ENCODE data around the gene CORT.
"Not testable (repeated sequence)": the region's sequence is repeated elsewhere in the genome, so short reads cannot be mapped to it uniquely, and the experiment has no call there.

Gene CORT, protein sequence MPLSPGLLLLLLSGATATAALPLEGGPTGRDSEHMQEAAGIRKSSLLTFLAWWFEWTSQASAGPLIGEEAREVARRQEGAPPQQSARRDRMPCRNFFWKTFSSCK

GRCh38 chr1:10449751-10450150, at the start of gene CORT:
Gene CORT, plus strand, starts transcription at chr1:10450031. Its CDS starts 193 bp downstream, at chr1:10450224.
- Histone ChIP-seq H3K4me3 (ENCODE audit: low read length) (no peak within 1 kb of the TSS), H3K36me3 (ENCODE audit: control insufficient read depth, insufficient read depth, low read length) (no peaks in the 10 kb centered on the region; the same call in 1 of the 2 replicates), H3K27me3 (ENCODE audit: control insufficient read depth, insufficient read depth, low read length) (no peaks in the 10 kb centered on the region), H3K4me1 (ENCODE audit: control insufficient read depth, insufficient read depth, low read length) (peaks cover 3% of the 10 kb centered on the region), H3K9me3 (ENCODE audit: control insufficient read depth, insufficient read depth, low read length) (no peaks in the 10 kb centered on the region), H3K27ac (ENCODE audit: low read length) (no peak within 1 kb of the TSS)
- no CpG with 5 or more reads among the region's 10 CpGs for WGBS (ENCODE audit: insufficient coverage, insufficient read length)
- no peak for DNase-seq (ENCODE audit: low read depth, low spot score)

GRCh38 chr1:10401281-10401680, 48.5 kb upstream of the CORT start:
- H3K4me1 ChIP-seq (ENCODE audit: control insufficient read depth, insufficient read depth, low read length) = peaks cover 3% of the 10 kb centered on the region; the same call in 1 of the 2 replicates
- no peak for DNase-seq (ENCODE audit: low read depth, low spot score)
- H3K27ac ChIP-seq (ENCODE audit: low read length) = no peak overlapping the region
- peaks cover 16% of the 10 kb centered on the region for H3K36me3 ChIP-seq (ENCODE audit: control insufficient read depth, insufficient read depth, low read length)
- H3K9me3 ChIP-seq (ENCODE audit: control insufficient read depth, insufficient read depth, low read length) = no peaks in the 10 kb centered on the region
- no CpG with 5 or more reads among the region's 1 CpG for WGBS (ENCODE audit: insufficient coverage, insufficient read length)
- no peaks in the 10 kb centered on the region for H3K27me3 ChIP-seq (ENCODE audit: control insufficient read depth, insufficient read depth, low read length)
- no peak overlapping the region for H3K4me3 ChIP-seq (ENCODE audit: low read length)

DNA sequence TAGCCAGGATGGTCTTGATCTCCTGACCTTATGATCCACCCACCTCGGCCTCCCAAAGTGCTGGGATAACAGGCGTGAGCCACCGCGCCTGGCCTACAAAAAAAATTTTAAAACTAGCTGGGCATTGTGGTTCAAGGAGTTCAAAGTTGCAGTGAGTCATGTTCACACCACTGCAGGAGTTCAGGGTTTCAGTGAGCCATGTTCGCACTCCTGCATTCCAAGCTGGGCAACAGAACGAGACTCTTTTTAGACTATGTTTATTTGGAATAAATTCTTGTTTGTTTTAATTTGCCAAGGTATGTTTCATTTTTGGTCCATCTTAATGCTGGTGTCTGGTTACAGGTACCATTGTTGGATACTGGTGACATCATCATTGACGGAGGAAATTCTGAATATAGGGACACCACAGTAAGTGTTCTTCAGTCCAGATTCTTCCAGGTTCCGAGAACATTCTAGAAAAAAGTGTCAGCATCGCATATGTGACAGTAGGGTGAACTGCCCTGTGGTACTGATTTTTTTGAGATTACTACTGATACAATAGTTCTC, 47.0 kb upstream of the CORT start:
- Histone ChIP-seq H3K4me1 (ENCODE audit: control insufficient read depth, insufficient read depth, low read length) (peaks cover 3% of the 10 kb centered on the region; the same call in 1 of the 2 replicates), H3K27me3 (ENCODE audit: control insufficient read depth, insufficient read depth, low read length) (no peaks in the 10 kb centered on the region), H3K27ac (ENCODE audit: low read length) (no peak overlapping the region), H3K36me3 (ENCODE audit: control insufficient read depth, insufficient read depth, low read length) (peaks cover 29% of the 10 kb centered on the region), H3K4me3 (ENCODE audit: low read length) (no peak overlapping the region), H3K9me3 (ENCODE audit: control insufficient read depth, insufficient read depth, low read length) (no peaks in the 10 kb centered on the region)
- WGBS (ENCODE audit: insufficient coverage, insufficient read length) = no CpG with 5 or more reads among the region's 9 CpGs
- DNase-seq (ENCODE audit: low read depth, low spot score) = no peak

DNA sequence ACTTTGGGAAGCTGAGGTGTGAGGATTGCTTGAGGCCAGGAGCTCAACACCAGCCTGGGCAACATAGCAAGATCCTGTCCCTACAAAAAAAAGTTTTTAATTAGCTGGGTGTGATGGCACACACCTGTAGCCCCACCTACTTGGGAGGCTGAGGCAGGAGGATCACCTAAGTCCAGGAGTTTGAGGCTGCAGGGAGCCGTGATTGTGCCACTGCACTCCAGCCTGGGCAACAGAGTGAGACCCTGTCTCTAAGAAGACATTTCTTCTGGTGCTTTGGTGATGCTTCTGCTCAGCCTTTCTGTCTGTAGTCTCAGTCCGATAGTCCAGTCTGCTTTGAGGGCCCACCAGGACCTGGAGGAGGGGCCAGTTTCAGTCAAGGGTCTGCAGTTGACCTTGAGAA, 42.6 kb upstream of the CORT start:
- WGBS (ENCODE audit: insufficient coverage, insufficient read length) = no CpG with 5 or more reads among the region's 2 CpGs
- no peak for DNase-seq (ENCODE audit: low read depth, low spot score)
- Histone ChIP-seq H3K36me3 (ENCODE audit: control insufficient read depth, insufficient read depth, low read length) (peaks cover 60% of the 10 kb centered on the region), H3K4me3 (ENCODE audit: low read length) (no peak overlapping the region), H3K4me1 (ENCODE audit: control insufficient read depth, insufficient read depth, low read length) (no peaks in the 10 kb centered on the region), H3K27ac (ENCODE audit: low read length) (no peak overlapping the region), H3K9me3 (ENCODE audit: control insufficient read depth, insufficient read depth, low read length) (no peaks in the 10 kb centered on the region), H3K27me3 (ENCODE audit: control insufficient read depth, insufficient read depth, low read length) (no peaks in the 10 kb centered on the region)

GRCh38 chr1:10415211-10415930, 34.5 kb upstream of the CORT start:
- DNase-seq (ENCODE audit: low read depth, low spot score) = no peak
- Histone ChIP-seq H3K36me3 (ENCODE audit: control insufficient read depth, insufficient read depth, low read length) (peaks cover 44% of the 10 kb centered on the region), H3K4me1 (ENCODE audit: control insufficient read depth, insufficient read depth, low read length) (no peaks in the 10 kb centered on the region), H3K27ac (ENCODE audit: low read length) (no peak overlapping the region), H3K9me3 (ENCODE audit: control insufficient read depth, insufficient read depth, low read length) (no peaks in the 10 kb centered on the region), H3K27me3 (ENCODE audit: control insufficient read depth, insufficient read depth, low read length) (no peaks in the 10 kb centered on the region), H3K4me3 (ENCODE audit: low read length) (no peak overlapping the region)
- WGBS (ENCODE audit: insufficient coverage, insufficient read length) = no CpG with 5 or more reads among the region's 6 CpGs

DNA sequence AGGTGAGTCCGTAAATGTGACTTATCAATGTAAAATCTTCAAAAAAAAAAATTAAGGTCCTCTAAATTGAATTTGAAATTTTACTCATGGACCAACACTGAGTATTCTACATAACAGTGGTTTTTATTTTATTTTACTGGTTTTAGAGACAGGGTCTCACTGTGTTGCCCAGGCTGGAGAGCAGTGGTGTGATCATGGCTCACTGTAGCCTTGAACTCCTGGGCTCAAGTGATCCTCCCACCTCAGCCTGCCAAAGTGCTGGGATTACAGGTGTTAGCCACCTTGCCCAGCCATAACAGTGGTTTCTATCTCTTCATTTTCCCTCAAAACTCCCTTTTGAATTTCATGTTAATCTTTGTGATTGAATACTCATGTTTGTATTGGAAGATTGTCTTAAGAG, 33.9 kb upstream of the CORT start:
- not testable (repeated sequence) for H3K4me3 ChIP-seq (ENCODE audit: low read length); H3K27me3 ChIP-seq (ENCODE audit: control insufficient read depth, insufficient read depth, low read length); H3K4me1 ChIP-seq (ENCODE audit: control insufficient read depth, insufficient read depth, low read length); H3K9me3 ChIP-seq (ENCODE audit: control insufficient read depth, insufficient read depth, low read length); H3K27ac ChIP-seq (ENCODE audit: low read length); DNase-seq (ENCODE audit: low read depth, low spot score)
- H3K36me3 ChIP-seq (ENCODE audit: control insufficient read depth, insufficient read depth, low read length) = peaks cover 43% of the 10 kb centered on the region
- WGBS (ENCODE audit: insufficient coverage, insufficient read length) = no CpG with 5 or more reads among the region's 1 CpG

- H3K4me1 ChIP-seq (ENCODE audit: control insufficient read depth, insufficient read depth, low read length) = not testable (repeated sequence)
Measured at GRCh38 chr1:10418741-10419140, 31.1 kb upstream of the CORT start.

GRCh38 chr1:10419351-10419750, 30.5 kb upstream of the CORT start:
- H3K27me3 ChIP-seq (ENCODE audit: control insufficient read depth, insufficient read depth, low read length) = no peaks in the 10 kb centered on the region
- WGBS (ENCODE audit: insufficient coverage, insufficient read length) = no CpG with 5 or more reads among the region's 15 CpGs
- H3K4me3 ChIP-seq (ENCODE audit: low read length) = no peak overlapping the region
- DNase-seq (ENCODE audit: low read depth, low spot score) = no peak
- no peaks in the 10 kb centered on the region for H3K9me3 ChIP-seq (ENCODE audit: control insufficient read depth, insufficient read depth, low read length)
- H3K27ac ChIP-seq (ENCODE audit: low read length) = no peak overlapping the region
- no peaks in the 10 kb centered on the region for H3K4me1 ChIP-seq (ENCODE audit: control insufficient read depth, insufficient read depth, low read length)
- H3K36me3 ChIP-seq (ENCODE audit: control insufficient read depth, insufficient read depth, low read length) = peaks cover 30% of the 10 kb centered on the region

More at GRCh38 chr1:10418741-10419140, 31.1 kb upstream of the CORT start:
- H3K27me3 ChIP-seq (ENCODE audit: control insufficient read depth, insufficient read depth, low read length); H3K9me3 ChIP-seq (ENCODE audit: control insufficient read depth, insufficient read depth, low read length); H3K4me3 ChIP-seq (ENCODE audit: low read length); H3K27ac ChIP-seq (ENCODE audit: low read length); DNase-seq (ENCODE audit: low read depth, low spot score): not testable (repeated sequence)
- WGBS (ENCODE audit: insufficient coverage, insufficient read length) = no CpG with 5 or more reads among the region's 8 CpGs
- H3K36me3 ChIP-seq (ENCODE audit: control insufficient read depth, insufficient read depth, low read length) = peaks cover 30% of the 10 kb centered on the region

GRCh38 chr1:10421637-10422036, 28.2 kb upstream of the CORT start:
- Histone ChIP-seq H3K27me3 (ENCODE audit: control insufficient read depth, insufficient read depth, low read length) (no peaks in the 10 kb centered on the region), H3K4me1 (ENCODE audit: control insufficient read depth, insufficient read depth, low read length) (no peaks in the 10 kb centered on the region), H3K36me3 (ENCODE audit: control insufficient read depth, insufficient read depth, low read length) (peaks cover 24% of the 10 kb centered on the region), H3K9me3 (ENCODE audit: control insufficient read depth, insufficient read depth, low read length) (no peaks in the 10 kb centered on the region), H3K4me3 (ENCODE audit: low read length) (no peak overlapping the region), H3K27ac (ENCODE audit: low read length) (no peak overlapping the region)
- DNase-seq (ENCODE audit: low read depth, low spot score) = no peak
- no CpG with 5 or more reads among the region's 5 CpGs for WGBS (ENCODE audit: insufficient coverage, insufficient read length)

DNA sequence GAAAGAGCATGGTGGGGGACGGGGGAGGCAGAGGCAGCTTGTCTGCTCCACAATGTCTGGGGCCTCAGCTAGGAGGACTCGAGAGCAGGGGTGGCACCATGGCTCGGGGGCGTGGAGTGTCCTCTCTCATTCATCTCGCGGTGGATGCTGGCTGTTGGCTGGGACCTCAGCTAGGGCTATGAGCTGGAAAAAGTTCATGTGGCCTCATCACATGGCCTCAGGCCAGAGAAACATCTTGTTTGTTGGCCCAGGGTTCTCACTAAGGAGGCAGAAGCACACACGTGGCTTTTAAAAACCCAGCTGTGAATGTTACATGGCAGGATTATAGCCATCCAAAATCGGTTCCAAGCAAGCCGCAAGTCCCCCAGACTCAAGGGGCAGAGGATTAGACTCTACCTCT, 25.8 kb upstream of the CORT start:
- Histone ChIP-seq H3K27ac (ENCODE audit: low read length) (no peak overlapping the region), H3K4me1 (ENCODE audit: control insufficient read depth, insufficient read depth, low read length) (no peaks in the 10 kb centered on the region), H3K27me3 (ENCODE audit: control insufficient read depth, insufficient read depth, low read length) (no peaks in the 10 kb centered on the region), H3K4me3 (ENCODE audit: low read length) (no peak overlapping the region), H3K36me3 (ENCODE audit: control insufficient read depth, insufficient read depth, low read length) (peaks cover 10% of the 10 kb centered on the region), H3K9me3 (ENCODE audit: control insufficient read depth, insufficient read depth, low read length) (no peaks in the 10 kb centered on the region)
- WGBS (ENCODE audit: insufficient coverage, insufficient read length) = no CpG with 5 or more reads among the region's 9 CpGs
- no peak for DNase-seq (ENCODE audit: low read depth, low spot score)
